GM10847 (cell line): ENCODE data around the gene GRIA1.

Experiments used
- POLR2A ChIP-seq: IDR thresholded peaks from 2 replicates; pipeline ENCODE4 v1.6.1; 2011; ENCODE audit not compliant: insufficient read length; ENCODE audit errors: extremely low read depth

GRIA1 gene

DNA sequence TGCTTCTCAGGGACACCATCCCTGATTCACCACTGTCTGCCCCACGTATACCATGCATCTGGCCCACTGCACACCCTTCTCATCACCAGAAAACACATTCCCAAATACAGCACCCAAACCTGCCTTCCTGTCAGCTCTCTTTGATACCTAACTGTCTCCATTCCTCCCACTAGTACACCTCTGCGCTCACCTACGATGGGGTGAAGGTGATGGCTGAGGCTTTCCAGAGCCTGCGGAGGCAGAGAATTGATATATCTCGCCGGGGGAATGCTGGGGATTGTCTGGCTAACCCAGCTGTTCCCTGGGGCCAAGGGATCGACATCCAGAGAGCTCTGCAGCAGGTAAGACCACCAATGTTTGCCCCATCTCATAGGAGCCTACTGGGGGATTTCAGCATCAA lies 186.4 kb downstream of the GRIA1 start:
- TF ChIP-seq POLR2A: no peak

DNA sequence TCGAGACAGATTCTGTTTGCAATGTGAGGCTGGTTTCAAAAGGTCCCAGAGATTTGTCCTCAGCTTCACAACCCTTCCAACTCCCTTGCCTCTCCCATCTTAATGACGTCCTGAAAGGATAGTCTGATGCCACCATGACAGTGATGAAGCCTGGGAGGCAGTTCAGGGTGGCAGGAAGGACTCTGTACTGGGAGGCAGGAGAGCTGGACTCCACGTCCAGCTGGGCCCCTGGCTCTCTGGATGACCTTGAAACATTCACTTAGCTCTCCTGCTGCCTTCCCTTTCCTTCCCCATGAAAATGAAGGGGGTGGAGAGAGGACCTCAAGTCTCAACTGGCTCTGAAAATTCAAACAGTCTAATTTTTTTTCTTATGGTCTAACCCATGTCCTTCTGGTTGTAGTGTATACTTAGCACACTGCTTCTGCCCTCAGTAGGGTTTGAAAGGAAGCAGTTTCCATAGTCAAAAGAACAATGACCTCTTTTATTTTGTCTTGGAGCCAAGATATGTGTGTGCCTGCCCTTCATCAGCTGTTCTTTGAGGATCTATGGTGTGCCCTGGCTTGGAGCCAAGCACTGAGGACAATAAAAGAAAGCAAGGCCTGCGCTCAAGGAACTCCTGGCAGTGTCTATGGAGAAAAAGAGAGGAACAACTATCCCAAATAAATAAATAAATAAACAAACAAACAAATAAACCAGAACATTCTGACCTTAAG lies 188.3 kb downstream of the GRIA1 start:
- no peak for TF ChIP-seq POLR2A

DNA sequence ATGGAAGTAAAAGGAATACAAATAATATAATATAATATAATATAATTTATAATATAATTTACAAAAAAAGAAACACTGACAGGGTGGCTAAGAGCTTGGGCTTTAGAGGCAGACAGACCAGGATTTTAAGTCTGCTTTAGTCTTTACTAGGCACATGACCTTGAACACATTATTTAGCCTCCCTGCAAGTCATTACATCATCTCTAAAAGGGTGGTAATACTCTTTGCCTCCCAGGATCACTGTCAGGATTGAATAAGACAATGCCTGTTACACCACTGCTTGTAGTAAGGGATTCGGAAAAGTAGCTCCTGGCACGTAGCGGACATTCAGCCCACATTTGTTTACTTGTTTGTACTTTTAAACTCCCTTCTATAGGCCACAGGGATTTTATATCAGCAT lies 199.8 kb downstream of the GRIA1 start:
- no peak for TF ChIP-seq POLR2A

DNA sequence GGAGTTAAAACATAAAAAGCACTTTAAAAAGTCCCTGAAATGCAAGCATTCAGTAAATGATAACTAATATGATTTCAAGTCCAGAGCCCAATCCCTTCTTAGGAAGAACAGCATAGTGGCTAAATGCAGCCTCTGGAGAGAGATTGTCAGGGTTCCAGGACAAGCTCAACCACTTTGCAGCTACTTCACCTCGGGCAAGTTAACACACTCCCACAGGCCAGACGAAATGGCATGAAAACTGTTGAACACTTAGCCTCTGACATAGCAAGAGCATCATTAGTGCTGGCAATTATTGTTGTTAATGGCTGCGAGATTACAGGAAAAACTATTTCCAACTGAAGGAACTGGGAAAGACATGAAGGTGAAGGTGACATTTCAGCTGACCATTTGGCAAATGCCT lies 205.8 kb downstream of the GRIA1 start:
- no peak for TF ChIP-seq POLR2A

- no peak for TF ChIP-seq POLR2A
Observed at GRCh38 chr5:153699035-153699434, 208.6 kb downstream of the GRIA1 start.

- TF ChIP-seq POLR2A: no peak
Observed at GRCh38 chr5:153700940-153701339, 210.5 kb downstream of the GRIA1 start.

DNA sequence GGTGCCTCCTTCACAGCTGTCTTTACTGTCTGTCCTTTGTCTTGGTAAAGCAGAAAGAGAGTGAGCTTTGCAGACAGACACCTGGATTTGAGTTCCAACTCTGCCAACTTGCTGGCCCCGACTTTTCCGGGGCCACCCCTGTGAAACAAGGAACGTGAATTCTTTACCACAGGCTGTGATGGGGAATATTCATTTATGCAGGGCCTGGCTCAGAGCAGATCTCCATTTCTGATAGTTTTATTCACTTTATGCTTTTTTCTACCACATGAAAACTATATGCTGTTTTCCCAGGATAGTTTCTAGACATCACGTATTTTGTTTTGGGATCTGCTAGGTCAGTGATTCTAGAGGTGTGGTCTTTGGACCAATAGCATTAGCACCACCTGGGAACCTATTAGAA lies 211.8 kb downstream of the GRIA1 start:
- TF ChIP-seq POLR2A: no peak

DNA sequence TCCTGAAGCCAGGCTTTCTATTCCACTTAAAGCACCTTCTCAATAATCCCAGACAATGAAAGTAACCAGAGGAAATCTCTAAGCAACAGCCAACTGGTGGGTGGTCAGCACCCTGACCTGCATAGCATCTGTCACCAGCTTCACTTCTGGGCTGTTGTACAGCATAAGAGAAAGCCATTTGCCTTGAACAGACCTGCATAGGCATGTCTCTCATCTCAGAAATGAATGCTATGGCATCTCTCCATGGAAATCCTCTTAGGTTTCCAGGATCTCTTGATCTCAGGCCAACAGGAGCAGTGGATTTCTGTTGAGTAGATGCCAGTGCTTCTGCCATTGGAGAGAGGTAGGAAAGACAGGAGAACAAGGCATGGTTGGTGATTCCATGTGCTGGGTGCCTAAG lies 213.6 kb downstream of the GRIA1 start:
- TF ChIP-seq POLR2A: no peak

GRCh38 chr5:153707626-153708025 lies 217.2 kb downstream of the GRIA1 start:
- no peak for TF ChIP-seq POLR2A

DNA sequence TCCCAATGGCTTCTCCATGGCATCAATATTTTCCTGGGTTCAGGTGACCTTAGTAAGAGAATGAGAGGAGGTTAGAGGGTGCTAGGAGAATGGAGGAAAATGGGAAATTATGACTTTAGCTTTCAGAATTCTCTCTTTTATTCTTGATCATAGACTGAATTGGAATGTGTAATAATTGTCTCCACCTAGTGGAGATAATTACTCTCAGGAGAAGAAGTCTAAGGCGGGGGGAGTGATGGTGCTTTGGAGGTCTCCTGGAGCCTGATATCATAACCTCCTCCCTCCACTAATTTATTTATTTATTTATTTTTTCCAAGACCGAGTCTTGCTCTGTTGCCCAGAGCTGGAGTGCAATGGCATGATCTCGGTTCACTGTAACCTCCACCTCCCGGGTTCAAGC lies 221.3 kb downstream of the GRIA1 start:
- no peak for TF ChIP-seq POLR2A

DNA sequence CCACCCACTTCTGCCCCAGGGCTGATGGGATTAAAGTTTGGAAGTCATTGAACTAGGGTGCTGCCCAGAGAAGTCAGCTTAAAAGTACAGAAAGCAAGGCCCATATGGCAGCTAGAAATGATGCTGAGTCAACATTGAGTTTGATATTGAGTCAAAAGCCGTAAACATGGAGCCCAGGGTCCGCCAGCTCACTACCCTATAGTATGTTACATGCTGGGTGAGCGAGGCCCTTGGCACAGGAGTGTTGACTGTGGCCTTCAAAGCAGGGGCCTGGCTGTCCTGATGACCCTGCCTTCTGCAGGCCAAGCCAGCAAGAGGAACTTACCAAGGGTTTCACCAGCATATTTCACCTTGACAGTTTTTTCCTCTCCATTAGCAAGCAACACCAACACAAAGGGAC lies 222.5 kb downstream of the GRIA1 start:
- TF ChIP-seq POLR2A: no peak

GRCh38 chr5:153713943-153714342 lies 223.5 kb downstream of the GRIA1 start:
- no peak for TF ChIP-seq POLR2A

- TF ChIP-seq POLR2A: no peak
Observed at GRCh38 chr5:153714798-153715197, 224.3 kb downstream of the GRIA1 start.

DNA sequence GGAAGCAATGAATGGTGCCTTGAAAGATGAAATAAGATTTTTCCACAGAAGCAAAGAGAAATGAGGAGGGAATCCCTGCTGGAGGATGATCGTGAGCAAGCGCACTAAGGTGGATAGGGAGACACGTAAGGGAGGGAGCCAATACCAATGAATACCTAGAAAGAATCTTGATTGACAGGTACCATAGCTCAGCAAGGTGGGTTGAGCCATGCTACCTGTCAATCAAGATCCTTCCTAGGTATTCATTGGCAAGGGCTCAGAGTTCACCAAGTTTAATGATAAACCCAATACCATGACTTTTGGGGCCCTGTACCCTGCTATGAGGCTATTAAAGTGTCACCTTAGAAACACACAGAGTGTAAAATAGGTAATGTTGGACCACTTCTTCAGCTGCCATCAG lies 226.8 kb downstream of the GRIA1 start:
- no peak for TF ChIP-seq POLR2A

GRCh38 chr5:153718713-153719112 lies 228.2 kb downstream of the GRIA1 start:
- TF ChIP-seq POLR2A: no peak

DNA sequence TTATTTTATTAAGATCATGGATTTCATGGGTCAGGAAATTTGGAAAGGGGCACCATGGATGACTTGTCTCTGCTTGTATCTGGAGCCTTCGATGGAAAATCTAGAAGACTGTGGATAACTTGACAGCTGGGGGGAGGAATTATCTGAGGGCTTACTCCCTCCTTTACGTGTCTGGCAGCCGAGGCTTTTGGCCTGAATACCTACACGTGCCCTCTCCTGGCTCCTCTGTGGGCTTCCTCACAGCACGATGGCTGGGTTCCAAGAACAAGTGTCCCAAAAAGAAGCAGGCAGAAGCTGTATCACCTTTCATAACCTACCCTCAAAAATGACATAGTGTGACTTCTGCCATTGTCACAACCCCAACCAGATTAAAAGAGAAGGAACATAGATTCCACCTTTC lies 228.9 kb downstream of the GRIA1 start:
- TF ChIP-seq POLR2A: no peak

GRCh38 chr5:153742060-153742459 lies 251.6 kb downstream of the GRIA1 start:
- no peak for TF ChIP-seq POLR2A
